ENCODE data around the gene GNG10.
"Not testable (repeated sequence)": the region's sequence is repeated elsewhere in the genome, so short reads cannot be mapped to it uniquely, and the experiment has no call there.

Gene GNG10

GRCh38 chr9:111661150-111661801 lies at the start of gene GNG10:
TSS of gene GNG10 (plus strand) at chr9:111661605. CDS start at chr9:111661635, 30 bp downstream.
- DNase-seq, result peak; percentile 52

GRCh38 chr9:111613436-111614040 lies 47.9 kb upstream of the GNG10 start:
- DNase-seq, result no peak

- no peak for DNase-seq
Observed at GRCh38 chr9:111615928-111616327, 45.5 kb upstream of the GNG10 start.

GRCh38 chr9:111617349-111617748 lies 44.1 kb upstream of the GNG10 start:
- DNase-seq, result not testable (repeated sequence)

- DNase-seq, result peak; percentile 43
Observed at GRCh38 chr9:111621895-111622480, 39.4 kb upstream of the GNG10 start.

DNA sequence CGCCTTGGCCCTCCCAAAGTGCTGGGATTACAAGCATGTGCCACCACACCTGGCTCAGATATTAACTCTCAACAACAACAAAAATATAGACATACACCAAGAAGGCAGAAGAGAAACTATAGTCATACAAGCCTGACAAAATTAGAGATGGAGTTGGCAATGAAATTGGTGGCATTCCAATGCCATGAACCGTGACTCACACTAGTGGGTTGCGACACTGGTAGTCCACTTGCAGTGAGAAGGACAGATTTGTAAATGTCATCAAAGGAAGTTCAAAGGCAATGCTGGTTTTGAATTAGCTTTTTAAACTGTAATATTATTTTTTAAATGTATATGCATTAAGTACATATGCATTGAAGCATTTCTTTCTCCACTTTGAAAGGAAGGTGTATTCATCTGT lies 38.8 kb upstream of the GNG10 start:
- DNase-seq, result peak; percentile 68

GRCh38 chr9:111627260-111627963 lies 34.0 kb upstream of the GNG10 start:
- no peak for DNase-seq

GRCh38 chr9:111628411-111628810 lies 33.0 kb upstream of the GNG10 start:
- no peak for DNase-seq

DNA sequence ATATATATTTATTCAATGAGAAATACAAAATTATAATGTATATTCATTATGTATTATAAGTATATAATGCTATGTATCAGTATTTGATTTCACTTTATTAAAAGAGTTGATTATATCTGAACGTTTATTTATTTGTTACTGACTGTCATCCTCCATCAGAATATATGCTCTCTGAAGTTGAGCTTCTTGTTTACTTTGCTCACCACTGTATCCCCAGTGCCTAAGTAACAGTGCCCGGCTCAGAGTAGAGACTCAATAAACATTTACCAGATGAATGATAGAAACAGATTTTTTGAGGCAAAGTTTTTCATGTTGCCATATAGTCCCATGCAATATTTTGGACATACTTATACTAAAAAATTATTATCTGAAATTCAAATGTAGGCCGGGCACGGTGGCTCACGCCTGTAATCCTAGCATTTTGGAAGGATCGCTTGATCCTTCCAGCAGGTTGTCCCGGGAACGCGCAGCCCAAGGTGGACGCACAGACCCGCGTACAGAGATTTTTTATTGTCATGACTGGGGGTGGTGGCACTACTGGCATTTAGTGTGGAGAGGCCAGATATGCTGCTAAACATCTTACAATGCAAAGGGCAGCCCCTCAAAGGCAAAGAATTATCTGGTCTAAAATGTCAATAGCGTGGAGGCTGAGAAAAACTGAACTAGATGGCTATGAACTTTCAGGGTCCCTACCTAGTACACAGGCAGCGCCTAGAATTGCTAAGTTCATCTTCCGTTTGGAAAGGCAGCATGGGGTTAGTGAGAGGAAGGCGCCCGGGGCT lies 31.0 kb upstream of the GNG10 start:
- DNase-seq, result no peak

DNA sequence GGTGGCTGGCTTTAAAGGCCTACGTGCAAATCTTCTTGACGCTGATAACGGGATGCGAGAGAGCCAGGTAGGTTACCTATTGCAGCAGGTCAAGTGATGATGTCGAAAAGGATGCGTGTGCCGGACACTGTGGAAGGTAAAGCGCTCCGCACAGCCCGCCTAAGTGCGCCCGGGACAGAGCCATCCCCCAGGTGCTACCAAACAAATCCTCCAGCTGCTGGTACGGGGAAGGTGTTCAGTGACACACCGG lies 30.5 kb upstream of the GNG10 start:
- DNase-seq, result no peak

DNA sequence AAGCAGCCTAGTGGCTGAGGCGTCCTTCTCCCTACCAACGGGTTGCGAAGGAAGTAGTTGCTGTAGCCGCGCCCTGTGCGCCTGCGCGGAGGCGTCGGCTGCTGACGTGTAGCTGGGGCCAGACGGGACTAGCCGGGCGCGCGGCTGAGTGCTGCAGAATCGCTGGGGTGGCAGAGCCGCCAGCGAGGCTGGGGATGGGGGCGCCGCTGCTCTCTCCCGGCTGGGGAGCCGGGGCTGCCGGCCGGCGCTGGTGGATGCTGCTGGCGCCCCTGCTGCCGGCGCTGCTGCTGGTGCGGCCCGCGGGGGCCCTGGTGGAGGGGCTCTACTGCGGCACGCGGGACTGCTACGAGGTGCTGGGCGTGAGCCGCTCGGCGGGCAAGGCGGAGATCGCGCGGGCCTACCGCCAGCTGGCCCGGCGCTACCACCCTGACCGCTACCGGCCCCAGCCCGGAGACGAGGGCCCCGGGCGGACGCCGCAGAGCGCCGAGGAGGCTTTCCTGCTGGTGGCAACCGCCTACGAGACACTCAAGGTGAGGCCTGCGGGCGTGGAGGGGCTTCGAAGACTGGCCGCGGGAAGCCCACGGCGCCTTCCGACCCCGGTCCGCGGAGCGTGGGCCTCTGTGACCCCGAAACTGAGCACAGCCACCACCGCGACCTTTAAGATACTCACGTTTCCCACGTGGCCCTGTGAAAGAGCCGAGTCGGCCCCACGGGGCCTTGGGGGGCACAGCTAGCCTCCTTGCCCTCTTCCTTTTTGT lies 30.0 kb upstream of the GNG10 start, which contains the start of gene DNAJC25:
TSS of gene DNAJC25 (plus strand) at position 121 of the 758 bp plus-strand sequence. CDS start at position 195, 74 bp downstream.
- peak; percentile 99 for DNase-seq

GRCh38 chr9:111632060-111632459 lies 29.3 kb upstream of the GNG10 start:
- DNase-seq, result no peak

GRCh38 chr9:111632695-111633388 lies 28.6 kb upstream of the GNG10 start:
- no peak for DNase-seq

DNA sequence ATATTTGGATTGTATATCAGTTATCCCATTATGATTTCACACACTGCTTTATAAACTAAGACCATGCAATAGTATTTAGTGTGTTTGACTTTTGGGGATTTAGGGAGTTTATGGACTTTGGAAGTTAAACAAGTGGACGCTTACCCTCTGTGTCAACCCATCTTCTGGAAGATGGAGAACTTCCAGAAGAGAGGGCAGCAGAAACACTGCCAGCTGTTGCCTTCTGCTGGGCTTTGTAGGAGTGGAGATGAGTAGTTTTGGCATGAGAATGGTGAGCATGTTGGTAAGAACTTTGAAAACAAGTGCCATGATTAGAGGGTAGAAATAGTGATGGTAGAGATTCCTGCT lies 28.0 kb upstream of the GNG10 start:
- no peak for DNase-seq

- DNase-seq, result no peak
Observed at GRCh38 chr9:111634860-111635259, 26.5 kb upstream of the GNG10 start.

DNA sequence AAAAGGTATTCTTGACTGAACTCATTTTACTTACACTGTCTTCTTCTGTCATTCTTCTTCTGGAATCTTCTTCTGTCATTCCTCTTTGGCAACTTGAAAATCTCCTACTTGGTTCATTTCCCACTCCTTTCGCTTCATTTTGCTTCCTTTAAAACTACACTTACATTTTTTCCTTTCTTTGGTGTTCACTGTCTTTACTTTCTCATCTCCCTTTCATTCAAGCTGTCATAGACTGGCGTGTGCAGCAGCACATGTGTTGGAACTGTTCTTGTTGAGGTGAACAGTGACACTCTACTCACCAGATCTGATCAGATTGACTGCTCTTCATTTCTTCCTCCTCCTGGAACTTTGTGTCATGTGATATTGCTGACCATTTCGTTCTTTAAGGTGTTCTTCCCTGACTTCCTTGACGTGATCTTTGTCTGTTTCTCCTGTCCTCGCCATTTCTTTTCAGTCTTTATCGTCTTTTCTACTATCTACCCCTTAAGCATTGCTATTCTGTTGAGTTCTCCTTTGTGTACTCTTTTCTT lies 23.9 kb upstream of the GNG10 start:
- DNase-seq, result no peak

GRCh38 chr9:111644195-111644772 lies 17.1 kb upstream of the GNG10 start:
- no peak for DNase-seq

DNA sequence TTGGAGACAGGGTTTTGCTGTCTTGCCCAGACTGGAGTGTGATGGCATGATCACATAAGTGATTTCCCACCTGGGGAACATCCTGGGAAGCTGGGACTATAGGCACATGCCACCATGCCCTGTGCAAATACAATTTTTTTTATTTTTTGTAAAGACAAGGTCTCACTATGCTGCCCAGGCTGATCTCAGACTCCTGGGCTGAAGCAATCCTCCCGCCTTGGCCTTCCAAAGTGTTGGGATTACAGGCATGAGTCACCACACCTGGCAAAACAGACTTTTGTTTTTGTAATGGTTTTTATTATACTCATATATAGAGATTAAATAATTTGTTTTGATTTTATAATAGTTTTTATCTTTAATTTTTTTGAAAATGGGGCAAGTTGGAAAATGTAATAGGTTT lies 15.6 kb upstream of the GNG10 start:
- no peak for DNase-seq

DNA sequence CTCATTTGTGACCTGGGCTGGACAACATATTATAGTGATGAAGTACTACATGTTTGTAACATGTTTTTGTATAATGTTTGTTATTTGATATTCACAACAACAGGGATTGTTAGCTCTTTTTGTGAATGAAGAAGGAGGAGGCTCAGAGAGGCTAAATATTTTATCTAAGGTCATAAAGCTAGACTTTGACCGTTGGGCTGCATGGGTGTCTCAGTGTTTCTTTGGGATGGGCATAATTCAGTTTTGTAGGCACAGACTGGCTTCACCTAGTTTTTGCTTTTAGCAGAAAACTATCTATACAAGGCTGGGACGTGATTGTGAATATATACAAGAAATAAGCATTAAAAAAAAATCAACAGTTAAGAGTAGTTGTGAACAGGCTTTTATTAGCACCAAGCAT lies 15.0 kb upstream of the GNG10 start:
- no peak for DNase-seq

GRCh38 chr9:111648066-111648465 lies 13.3 kb upstream of the GNG10 start:
- peak; percentile 54 for DNase-seq

DNA sequence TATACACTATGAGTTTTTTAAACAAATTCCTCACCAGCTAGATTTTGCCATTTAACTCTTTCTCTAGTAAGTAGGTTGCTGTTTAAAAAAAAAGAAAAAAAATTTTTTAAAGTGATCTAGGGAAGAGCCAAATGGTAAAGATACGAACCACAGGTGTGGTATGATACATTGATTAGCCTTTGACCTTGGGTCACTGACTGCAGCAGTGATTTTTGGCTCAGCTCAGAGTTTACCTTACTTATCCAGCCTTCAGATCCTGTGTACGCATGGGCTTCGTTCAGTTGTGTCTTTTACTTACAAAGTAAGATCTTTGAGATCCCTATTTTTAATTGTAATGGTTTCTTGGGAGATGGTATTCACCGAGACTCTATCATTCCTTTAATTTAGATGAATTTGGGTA lies 12.4 kb upstream of the GNG10 start:
- DNase-seq, result no peak

Data from HCEC 1CT (cell line).